Heart left ventricle (tissue), 16 donors: ENCODE data around the gene TAF5L. TPM values are rescaled to one million over a fixed set of nuclear protein-coding genes. Genes with fewer than 3 reads are reported as not detected.

ENCODE experiments used
- ATAC-seq, 4 donors: fragments of 200-7000 bp; cut with Tn5 transposase; one replicate each; pipeline ENCODE4 v1.9.1; 2020 to 2022; ENCODE audit warnings: moderate library complexity in 4 of 4, mild to moderate bottlenecking in 3 of 4, moderate number of reproducible peaks in 1 of 4
- DNase-seq, 5 donors: peaks; one replicate each; pipeline ENCODE4 v3.0.0-alpha.2; 2020
- H3K27ac ChIP-seq, 12 donors: fragments of 200-600 bp; sonication (generic) in 4 of 12; one replicate each; pipeline versions ENCODE4 v1.5.0 to v1.8.0; 2016 to 2022; ENCODE audit warnings: mild to moderate bottlenecking in 2 of 12
- H3K27me3 ChIP-seq, 9 donors: fragments of 200-600 bp; sonication (generic) in 2 of 9; one replicate each; pipeline versions ENCODE4 v1.5.1 to v1.8.0; 2016 to 2022; ENCODE audit warnings: mild to moderate bottlenecking in 3 of 9
- H3K36me3 ChIP-seq, 9 donors: fragments of 200-600 bp; sonication (generic) in 2 of 9; one replicate each; pipeline versions ENCODE4 v1.5.0 to v1.8.0; 2018 to 2022; ENCODE audit warnings: mild to moderate bottlenecking in 2 of 9
- H3K4me1 ChIP-seq, 12 donors: fragments of 200-600 bp; sonication (generic) in 4 of 12; one replicate each; pipeline versions ENCODE4 v1.5.0 to v1.8.0; 2016 to 2022; ENCODE audit warnings: mild to moderate bottlenecking in 3 of 12
- H3K4me3 ChIP-seq, 12 donors: fragments of 200-600 bp; sonication (generic) in 4 of 12; one replicate each; pipeline versions ENCODE4 v1.5.0 to v1.8.0; 2017 to 2022; ENCODE audit warnings: mild to moderate bottlenecking in 9 of 12, moderate library complexity in 4 of 12
- H3K9me3 ChIP-seq, 12 donors: fragments of 200-600 bp; sonication (generic) in 4 of 12; one replicate each; pipeline versions ENCODE4 v1.5.0 to v1.8.0; 2016 to 2022; ENCODE audit warnings: mild to moderate bottlenecking in 1 of 12
- CTCF ChIP-seq, 12 donors: fragments of 200-600 bp; sonication (generic) in 4 of 12; IDR thresholded peaks; one replicate each; pipeline versions ENCODE4 v1.5.0 to v1.8.0; 2018 to 2022; ENCODE audit warnings: antibody characterized with exemption in 12 of 12, mild to moderate bottlenecking in 5 of 12
- POLR2A ChIP-seq, 2 donors: fragments of 450-650 bp; IDR thresholded peaks; one replicate each; pipeline ENCODE4 v1.6.1; 2017; ENCODE audit warnings: antibody characterized with exemption in 2 of 2, mild to moderate bottlenecking in 2 of 2, moderate library complexity in 2 of 2
- WGBS, 4 donors: extraction: QIAGEN DNeasy Blood & Tissue Kit in 2 of 4; methylation state at CpG; one replicate each; pipeline versions ENCODE4 v1.1.5 to v1.1.7; 2013 to 2018; 5-methylcytosine and 5-hydroxymethylcytosine counted together
- intact Hi-C, 10 donors: fragments of 100-400 bp; cut with DNase I; formaldehyde crosslinking; loops; one replicate each; pipeline versions ENCODE4 v1.11.1 to v1.14.2; 2022
- polyA plus RNA-seq, 2 donors: library from polyadenylated mRNA; stranded (reverse); fragments of 200-250 nt; gene quantifications; one replicate each; pipeline ENCODE4 v1.2.3, GENCODE V29; 2013
- total RNA-seq, 9 donors: library from RNA; depleted of rRNA in 2 of 9; stranded (reverse); fragments of >200 nt in 2 of 9; fragmentation: NEBNext Ultra II Directional in 3 of 9; extraction: Animal tissue kit (Norgen Biotek cat#: 25700) in 3 of 9; gene quantifications; one replicate each; pipeline versions ENCODE4 v1.1.0 to v1.2.4, GENCODE V29; 2016 to 2023
- donor health status: ischemic (EF 13 %, LVEDD 7.1; RV severe dilation, severe dysfunction).
- donor health status: healthy with polysubstance abuse.
- donor health status: DM: no; HTN: yes; CAD: no.
- donor health status: DM: no; HTN: no; CAD: no.
- donor health status: ischemic (EF 25% LVEDD 6.9; RV normal size, moderate dysfunction).
- donor health status: ischemic (EF 25% LVEDD 5.7; RV mildly dilated, moderate dysfunction).
- donor health status: healthy.
- donor health status: DM: yes; HTN: yes; CAD: no.
- donor health status: ischemic (EF 35%, LVEDD 5.7; RV mildly dilated, moderate dysfunction).
- donor health status: nonischemic (EF 11% LVEDD 7.7; RV severe dilation, severe dysfunction).
- donor health status: DM: yes; HTN: yes; CAD: no.
- donor health status: PGD.
- donor health status: ischemic (EF 29% LVEDD 5.4; RV normal size, mild dysfunction).
- donor health status: nonischemic (EF 23%, LVEDD 6.1; RV moderate dilation, normal function).

TAF5L gene
- total and polyA plus RNA-seq, 11 donors: 4.4 to 15.4 (median 11.1) TPM

- TF ChIP-seq CTCF (IDR thresholded peaks at IDR 0.05) (no peak), POLR2A (IDR thresholded peaks at IDR 0.05) (no peak)
- Histone ChIP-seq H3K9me3 (no peaks in the 10 kb centered on the region), H3K36me3 (peaks cover 0 to 99% (median 91%) of the 10 kb centered on the region in 9 donors), H3K4me3 (no peak overlapping the region), H3K27ac (no peak overlapping the region), H3K4me1 (no peaks in the 10 kb centered on the region), H3K27me3 (no peaks in the 10 kb centered on the region)
- intact Hi-C loops: no loop called here
- no peak for DNase-seq
- ATAC-seq: no peak
- WGBS, 4 donors: 96 to 99% (median 97%) methylated on average over 3 of the region's 3 CpGs
These were observed 25.6 kb upstream of the TAF5L start for GRCh38 chr1:229651546-229651945.

- ATAC-seq (no peak), DNase-seq (no peak)
- Histone ChIP-seq H3K4me3 (no peak overlapping the region), H3K27ac (no peak overlapping the region), H3K36me3 (peaks cover 0 to 99% (median 84%) of the 10 kb centered on the region in 9 donors), H3K9me3 (no peaks in the 10 kb centered on the region), H3K27me3 (no peaks in the 10 kb centered on the region), H3K4me1 (no peaks in the 10 kb centered on the region)
- intact Hi-C loops: no loop called here
- 92 to 93% (median 93%) methylated on average over 4 of the region's 4 CpGs for WGBS, 4 donors
- TF ChIP-seq CTCF (IDR thresholded peaks at IDR 0.05) (no peak), POLR2A (IDR thresholded peaks at IDR 0.05) (no peak)
These were observed 24.1 kb upstream of the TAF5L start for GRCh38 chr1:229650045-229650444.

GRCh38 chr1:229648406-229648805 lies 22.5 kb upstream of the TAF5L start:
- TF ChIP-seq POLR2A (IDR thresholded peaks at IDR 0.05) (no peak), CTCF (IDR thresholded peaks at IDR 0.05) (no peak)
- Histone ChIP-seq H3K36me3 (peaks cover 0 to 96% (median 83%) of the 10 kb centered on the region in 9 donors), H3K4me1 (no peaks in the 10 kb centered on the region), H3K27ac (no peak overlapping the region), H3K9me3 (no peaks in the 10 kb centered on the region), H3K27me3 (no peaks in the 10 kb centered on the region), H3K4me3 (no peak overlapping the region)
- WGBS, 4 donors: 94 to 100% (median 96%) methylated on average over 4 of the region's 4 CpGs
- no peak for DNase-seq
- ATAC-seq: no peak
- intact Hi-C loops: no loop called here

- Histone ChIP-seq H3K4me1 (peaks cover 0 to 16% (median 6%) of the 10 kb centered on the region in 12 donors), H3K27ac (no peak overlapping the region), H3K36me3 (peaks cover 0 to 75% (median 57%) of the 10 kb centered on the region in 9 donors), H3K9me3 (no peaks in the 10 kb centered on the region), H3K4me3 (no peak overlapping the region), H3K27me3 (no peaks in the 10 kb centered on the region)
- intact Hi-C loops: no loop called here
- ATAC-seq (no peak), DNase-seq (peak in 1 of 5 donors; percentile 15)
- 83 to 91% (median 86%) methylated on average over 15 of the region's 15 CpGs for WGBS, 4 donors
- no peak for TF ChIP-seq POLR2A (IDR thresholded peaks at IDR 0.05)
- no peak for TF ChIP-seq CTCF (IDR thresholded peaks at IDR 0.05)
These were observed 19.5 kb upstream of the TAF5L start for GRCh38 chr1:229645324-229645993.
